ENCODE data around the gene NDC1. TPM values are rescaled to one million over a fixed set of nuclear protein-coding genes. Genes with fewer than 3 reads are reported as not detected.

The NDC1 gene
- total RNA-seq, 1 donor from 2014 or later = 8.6 TPM

- TF ChIP-seq CTCF (IDR thresholded peaks at IDR 0.05) = no peak
- DNase-seq (ENCODE audit: low spot score) = no peak
- no peaks in the 10 kb centered on the region for H3K27me3 Mint-ChIP-seq (ENCODE audit: low read depth)
- H3K36me3 Mint-ChIP-seq (ENCODE audit: low read depth) = peaks cover 2% of the 10 kb centered on the region
- H3K27ac Mint-ChIP-seq (ENCODE audit: unreplicated experiment) = peak overlapping the region; percentile 94
- peak overlapping the region; percentile 97 for H3K4me3 Mint-ChIP-seq (ENCODE audit: unreplicated experiment)
- peaks cover 11% of the 10 kb centered on the region for H3K9me3 Mint-ChIP-seq (ENCODE audit: low read depth)
- peaks cover 28% of the 10 kb centered on the region for H3K4me1 Mint-ChIP-seq (ENCODE audit: low read depth)
Measured at GRCh38 chr1:53837646-53837923, 511 bp downstream of the NDC1 start.

- H3K4me3 Mint-ChIP-seq (ENCODE audit: unreplicated experiment) = no peak overlapping the region
- TF ChIP-seq CTCF (IDR thresholded peaks at IDR 0.05) = no peak
- DNase-seq (ENCODE audit: low spot score) = no peak
- H3K9me3 Mint-ChIP-seq (ENCODE audit: low read depth) = no peaks in the 10 kb centered on the region
- H3K27ac Mint-ChIP-seq (ENCODE audit: unreplicated experiment) = no peak overlapping the region
- H3K4me1 Mint-ChIP-seq (ENCODE audit: low read depth) = peaks cover 28% of the 10 kb centered on the region
- H3K36me3 Mint-ChIP-seq (ENCODE audit: low read depth) = no peaks in the 10 kb centered on the region
- H3K27me3 Mint-ChIP-seq (ENCODE audit: low read depth) = no peaks in the 10 kb centered on the region
Measured at GRCh38 chr1:53835491-53835890, 2.6 kb downstream of the NDC1 start.

- Mint-ChIP-seq H3K9me3 (ENCODE audit: low read depth) (no peaks in the 10 kb centered on the region), H3K36me3 (ENCODE audit: low read depth) (no peaks in the 10 kb centered on the region), H3K27me3 (ENCODE audit: low read depth) (no peaks in the 10 kb centered on the region), H3K27ac (ENCODE audit: unreplicated experiment) (no peak overlapping the region), H3K4me1 (ENCODE audit: low read depth) (peaks cover 28% of the 10 kb centered on the region), H3K4me3 (ENCODE audit: unreplicated experiment) (no peak overlapping the region)
- no peak for TF ChIP-seq CTCF (IDR thresholded peaks at IDR 0.05)
- no peak for DNase-seq (ENCODE audit: low spot score)
Measured at GRCh38 chr1:53834776-53835175, 3.3 kb downstream of the NDC1 start.

- Mint-ChIP-seq H3K9me3 (ENCODE audit: low read depth) (no peaks in the 10 kb centered on the region), H3K4me1 (ENCODE audit: low read depth) (peaks cover 22% of the 10 kb centered on the region), H3K27me3 (ENCODE audit: low read depth) (no peaks in the 10 kb centered on the region), H3K4me3 (ENCODE audit: unreplicated experiment) (no peak overlapping the region), H3K36me3 (ENCODE audit: low read depth) (peaks cover 2% of the 10 kb centered on the region), H3K27ac (ENCODE audit: unreplicated experiment) (no peak overlapping the region)
- DNase-seq (ENCODE audit: low spot score) = no peak
- no peak for TF ChIP-seq CTCF (IDR thresholded peaks at IDR 0.05)
Measured at GRCh38 chr1:53833393-53833792, 4.7 kb downstream of the NDC1 start.

- Mint-ChIP-seq H3K4me3 (ENCODE audit: unreplicated experiment) (no peak overlapping the region), H3K27me3 (ENCODE audit: low read depth) (no peaks in the 10 kb centered on the region), H3K9me3 (ENCODE audit: low read depth) (no peaks in the 10 kb centered on the region), H3K27ac (ENCODE audit: unreplicated experiment) (no peak overlapping the region), H3K36me3 (ENCODE audit: low read depth) (peaks cover 4% of the 10 kb centered on the region), H3K4me1 (ENCODE audit: low read depth) (no peaks in the 10 kb centered on the region)
- TF ChIP-seq CTCF (IDR thresholded peaks at IDR 0.05) = peak; percentile 53
- DNase-seq (ENCODE audit: low spot score) = no peak
Measured at GRCh38 chr1:53826367-53826766, 11.7 kb downstream of the NDC1 start.
